Fibroblast of gingiva (primary cell): Measurements from ENCODE around the gene PILRA.
"Not testable (repeated sequence)": the region's sequence is repeated elsewhere in the genome, so short reads cannot be mapped to it uniquely, and the experiment has no call there.

Experiments used
- DNase-seq: peaks from one replicate; pipeline ENCODE4 v3.0.0-alpha.2; 2011; ENCODE audit warnings: low read depth

PILRA gene

GRCh38 chr7:100373261-100373831 lies at the start of gene PILRA:
TSS of gene PILRA (plus strand) at chr7:100373487. CDS start at chr7:100373657, 170 bp downstream.
- DNase-seq, result peak; percentile 18

DNA sequence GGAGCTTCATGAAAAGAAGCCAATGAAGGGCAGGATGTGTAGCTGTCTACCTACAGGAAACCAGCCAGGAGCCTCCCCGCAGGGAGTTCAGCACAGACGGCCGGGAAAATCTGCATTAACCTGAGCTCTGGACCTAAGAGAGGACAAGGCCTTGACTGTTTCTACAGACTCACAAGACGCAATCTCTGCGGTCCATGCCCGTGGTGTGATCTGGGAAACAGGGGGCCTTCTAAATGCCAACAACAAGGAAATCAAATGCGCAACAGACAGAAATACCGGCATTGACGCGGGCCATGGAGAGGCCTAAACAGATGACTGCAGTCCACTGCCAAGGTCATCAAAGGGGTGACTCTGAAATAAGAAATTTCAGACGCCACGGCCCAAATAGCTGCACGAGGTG lies 49.1 kb upstream of the PILRA start:
- DNase-seq, result not testable (repeated sequence)

- not testable (repeated sequence) for DNase-seq
These were observed 47.6 kb upstream of the PILRA start for GRCh38 chr7:100325671-100326070.

DNA sequence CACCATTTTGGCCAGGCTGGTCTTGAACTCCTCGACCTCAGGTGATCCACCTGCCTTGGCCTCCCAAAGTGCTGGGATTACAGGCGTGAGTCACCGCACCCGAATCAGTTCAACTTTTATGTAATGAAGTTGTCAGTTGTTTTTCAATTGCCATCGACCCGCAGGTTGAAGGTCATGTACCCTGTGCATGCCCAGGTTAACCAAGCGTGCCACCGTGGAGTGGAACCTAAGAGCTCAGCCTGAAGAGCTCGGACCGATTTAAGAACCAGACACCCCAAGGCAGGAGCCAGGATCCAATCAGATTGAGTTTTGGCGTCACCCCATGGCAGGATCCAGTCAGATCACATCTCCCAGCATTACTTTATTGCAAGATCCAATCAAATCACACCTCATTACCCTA lies 46.4 kb upstream of the PILRA start:
- not testable (repeated sequence) for DNase-seq

- DNase-seq, result peak; percentile 92
These were observed 37.5 kb upstream of the PILRA start for GRCh38 chr7:100335566-100336466.

GRCh38 chr7:100338083-100338696 lies 35.1 kb upstream of the PILRA start:
- not testable (repeated sequence) for DNase-seq

GRCh38 chr7:100341286-100341685 lies 32.0 kb upstream of the PILRA start:
- not testable (repeated sequence) for DNase-seq

DNA sequence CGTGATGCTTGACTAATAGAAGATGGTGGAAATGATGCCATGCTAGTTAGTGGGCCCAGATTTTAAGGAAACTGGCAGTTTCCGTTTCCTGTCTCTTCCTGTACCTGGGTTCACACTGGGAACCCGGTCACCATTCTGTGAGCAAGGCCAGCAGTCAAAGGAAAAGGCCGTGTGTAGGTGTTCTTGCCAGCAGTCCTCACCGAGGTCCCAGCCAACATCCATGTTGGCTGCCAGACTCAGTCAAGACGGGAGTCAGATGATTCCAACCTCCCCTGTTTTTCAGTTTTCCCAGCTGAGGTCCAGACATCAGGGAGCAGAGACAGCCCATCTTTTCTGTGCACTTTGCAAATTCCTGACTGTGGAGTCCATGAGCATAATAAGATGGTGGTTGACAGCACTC lies 30.5 kb upstream of the PILRA start:
- DNase-seq, result no peak

- DNase-seq, result not testable (repeated sequence)
These were observed 29.1 kb upstream of the PILRA start for GRCh38 chr7:100344124-100344559.

DNA sequence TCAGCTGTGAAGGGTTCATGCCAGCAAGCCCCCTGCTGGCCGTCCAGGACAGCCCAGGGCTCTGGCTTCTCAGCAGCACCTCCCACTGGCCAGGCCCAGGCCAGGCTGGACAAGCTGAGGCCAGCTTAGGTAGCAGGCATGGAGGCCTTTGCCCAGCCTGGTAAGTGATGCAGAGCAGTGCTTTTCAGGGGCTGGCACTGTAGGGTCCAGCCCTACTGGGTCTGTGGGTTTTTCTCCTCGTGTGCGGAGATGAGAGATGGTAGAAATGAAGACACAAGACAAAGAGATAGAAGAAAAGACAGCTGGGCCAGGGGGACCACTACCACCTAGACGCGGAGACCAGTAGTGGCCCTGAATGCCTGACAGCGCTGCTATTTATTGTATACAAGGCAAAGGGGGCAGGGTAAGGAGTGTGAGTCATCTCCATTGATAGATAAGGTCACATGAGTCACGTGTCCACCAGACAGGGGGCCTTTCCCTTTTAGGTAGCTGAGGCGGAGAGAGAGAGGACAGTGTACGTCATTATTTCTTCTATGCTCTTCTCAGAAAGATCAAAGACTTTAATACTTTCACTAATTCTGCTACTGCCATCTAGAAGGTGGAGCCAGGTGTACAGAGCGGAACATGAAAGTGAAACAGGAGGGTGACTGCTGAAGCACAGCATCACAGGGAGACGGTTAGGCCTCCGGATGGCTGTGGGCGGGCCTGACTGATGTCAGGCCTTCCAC lies 28.6 kb upstream of the PILRA start:
- peak; percentile 26 for DNase-seq

DNA sequence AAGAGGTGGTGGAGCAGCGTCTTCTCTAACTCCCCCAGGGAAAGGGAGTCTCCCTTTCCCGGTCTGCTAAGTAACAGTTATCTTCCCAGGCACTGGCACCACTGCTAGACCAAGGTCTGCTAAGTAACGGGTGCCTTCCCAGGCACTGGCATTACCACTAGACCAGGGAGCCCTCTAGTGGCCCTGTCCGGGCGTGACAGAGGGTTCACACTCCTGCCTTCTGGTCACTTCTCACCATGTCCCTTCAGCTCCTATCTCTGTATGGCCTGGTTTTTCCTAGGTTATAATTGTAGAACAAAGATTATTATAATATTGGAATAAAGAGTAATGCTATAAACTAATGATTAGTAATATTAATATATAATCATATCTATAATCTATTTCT lies 28.0 kb upstream of the PILRA start:
- not testable (repeated sequence) for DNase-seq

GRCh38 chr7:100346921-100347320 lies 26.4 kb upstream of the PILRA start:
- DNase-seq, result no peak

DNA sequence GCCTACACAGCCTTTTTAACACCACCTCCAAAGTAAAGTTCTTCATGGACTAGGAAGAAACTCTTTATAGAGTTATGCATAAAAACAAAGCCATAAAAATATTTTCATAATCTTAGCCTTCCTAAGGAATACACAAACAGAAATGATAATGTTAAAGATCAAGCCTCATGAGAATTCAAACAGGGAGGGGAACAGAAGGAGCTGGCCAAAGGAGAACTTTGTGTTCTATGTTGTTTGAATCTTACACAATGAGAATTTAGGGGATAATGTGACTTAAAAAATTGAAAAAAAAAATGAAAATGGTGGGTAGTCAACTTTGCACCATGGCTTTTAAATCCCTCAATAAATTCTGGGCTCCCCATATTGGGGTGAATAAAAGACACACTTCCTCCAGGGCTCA lies 24.5 kb upstream of the PILRA start:
- DNase-seq, result no peak

DNA sequence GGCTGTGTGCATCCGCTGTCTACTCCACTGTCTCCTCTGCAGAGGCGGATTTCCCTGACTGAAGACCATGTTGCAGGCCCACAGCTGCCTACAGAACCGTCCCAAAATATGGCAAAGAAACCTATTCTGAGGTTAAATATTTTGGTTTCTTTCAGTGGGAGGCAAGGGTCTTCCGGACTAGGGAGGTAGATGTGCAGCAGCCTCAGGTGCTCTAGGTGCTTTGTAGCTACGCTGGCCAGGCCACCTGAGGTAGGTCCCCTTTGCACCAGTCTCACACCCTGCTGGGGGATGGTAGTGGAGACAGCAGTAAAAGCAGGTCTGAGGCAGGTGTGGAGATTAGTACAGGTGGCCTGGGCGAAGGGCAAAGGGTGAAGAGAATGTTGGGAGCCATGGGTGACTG lies 23.5 kb upstream of the PILRA start:
- no peak for DNase-seq

DNA sequence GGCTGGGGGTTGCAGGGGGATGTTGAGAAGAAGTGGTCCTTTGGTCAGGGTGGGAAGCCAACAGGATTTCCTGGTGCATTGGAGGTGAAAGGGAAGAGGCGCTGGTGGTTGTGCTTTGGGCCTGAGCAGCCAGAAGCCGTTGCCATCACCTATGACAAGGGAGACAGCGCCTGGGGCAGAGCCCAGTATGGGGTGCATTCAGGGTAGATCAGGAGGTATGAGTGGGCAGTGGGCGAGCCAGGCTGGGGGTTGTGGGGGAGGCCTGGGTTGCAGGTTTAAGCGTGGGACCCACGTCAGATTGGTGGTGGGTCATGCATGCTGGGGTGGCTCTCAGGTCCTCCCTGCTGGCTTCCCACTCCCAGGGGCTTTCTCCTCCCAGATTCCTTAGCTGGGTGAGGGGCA lies 21.6 kb upstream of the PILRA start:
- DNase-seq, result no peak

DNA sequence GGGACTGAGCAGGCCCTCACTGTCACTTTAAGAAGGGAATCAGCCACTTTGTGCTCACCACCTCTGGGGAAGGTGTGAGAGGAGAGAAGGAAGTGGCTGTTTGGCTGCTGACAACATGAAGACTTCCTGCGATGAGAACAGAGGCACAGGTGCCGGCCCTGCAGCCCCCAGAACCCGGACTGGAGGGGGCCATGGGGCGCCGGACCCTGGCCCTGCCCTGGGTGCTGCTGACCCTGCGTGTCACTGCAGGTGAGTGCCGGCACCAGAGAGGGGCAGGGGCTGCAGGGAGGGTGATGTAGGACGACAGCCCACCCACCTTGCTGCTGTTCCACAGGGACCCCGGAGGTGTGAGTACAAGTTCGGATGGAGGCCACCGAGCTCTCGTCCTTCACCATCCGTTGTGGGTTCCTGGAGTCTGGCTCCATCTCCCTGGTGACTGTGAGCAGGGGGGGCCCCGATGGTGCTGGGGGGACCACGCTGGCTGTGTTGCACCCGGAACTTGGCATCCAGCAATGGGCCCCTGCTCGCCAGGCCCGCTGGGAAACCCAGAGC lies 21.0 kb upstream of the PILRA start:
- DNase-seq, result not testable (repeated sequence)

DNA sequence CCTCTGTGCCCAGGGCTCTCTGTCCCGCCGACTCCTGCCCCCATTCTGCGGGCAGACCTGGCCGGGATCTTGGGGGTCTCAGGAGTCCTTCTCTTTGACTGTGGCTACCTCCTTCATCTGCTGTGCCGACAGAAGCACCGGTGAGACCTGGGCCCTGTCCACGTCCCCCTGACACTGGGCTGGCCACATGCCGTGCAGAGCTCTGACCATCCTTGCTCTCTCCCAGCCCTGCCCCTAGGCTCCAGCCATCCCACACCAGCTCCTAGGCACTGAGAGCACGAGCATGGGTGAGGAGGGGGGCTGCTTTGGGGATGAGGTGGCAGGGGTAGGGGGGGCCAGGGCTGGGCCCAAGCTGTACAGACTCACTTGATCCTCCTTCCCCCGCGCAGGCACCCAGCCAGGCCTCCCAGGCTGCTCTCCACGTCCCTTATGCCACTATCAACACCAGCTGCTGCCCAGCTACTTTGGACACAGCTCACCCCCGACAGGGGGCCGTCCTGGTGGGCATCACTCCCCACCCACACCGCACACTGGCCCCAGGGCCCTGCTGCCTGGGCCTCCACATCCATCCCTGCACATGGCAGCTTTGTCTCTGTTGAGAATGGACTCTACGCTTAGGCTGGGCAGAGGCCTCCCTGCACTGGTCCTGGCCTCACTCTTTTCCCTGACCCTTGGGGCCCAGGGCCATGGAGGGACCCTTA lies 20.2 kb upstream of the PILRA start:
- DNase-seq, result no peak

- DNase-seq, result no peak
These were observed 19.5 kb upstream of the PILRA start for GRCh38 chr7:100353685-100354330.

GRCh38 chr7:100356416-100357068 lies 16.7 kb upstream of the PILRA start:
- DNase-seq, result no peak

DNA sequence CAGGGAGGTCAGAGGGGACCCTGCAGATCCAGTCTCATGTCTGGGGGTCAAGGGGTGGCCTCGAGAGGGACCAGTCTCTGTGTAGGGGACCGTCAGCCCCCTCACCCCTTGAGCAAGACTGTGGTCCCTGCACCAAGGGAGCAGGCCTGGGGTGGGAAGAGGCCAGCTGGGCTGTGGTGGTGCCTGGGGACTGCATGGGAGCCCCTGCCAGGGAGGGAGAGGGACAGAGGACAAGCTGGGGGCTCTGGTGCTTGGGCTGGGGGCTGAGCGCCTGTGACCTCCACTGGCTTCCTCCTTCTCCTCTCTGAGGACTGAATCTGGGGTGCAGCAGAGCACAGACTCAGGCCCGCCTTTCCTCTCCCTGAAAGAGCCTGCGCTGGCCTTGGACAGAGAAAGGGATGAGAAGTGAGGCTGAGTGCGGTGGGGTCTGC lies 16.1 kb upstream of the PILRA start:
- no peak for DNase-seq
